ENCODE results near the gene CAMSAP1.

Gene CAMSAP1

GRCh38 chr9:135801070-135801469, 106.3 kb downstream of the CAMSAP1 start:
- no peak overlapping the region for H2AFZ ChIP-seq (ENCODE audit: low read length)
- no peak overlapping the region for H3K14ac ChIP-seq (ENCODE audit: low read length)
- no peak overlapping the region for H4K8ac ChIP-seq (ENCODE audit: low read depth, low read length)
- no peak overlapping the region for H3K9ac ChIP-seq (ENCODE audit: low read depth, low read length, poor library complexity)
- peaks cover 0 to 2% of the 10 kb centered on the region in 2 donors for H3K9me3 ChIP-seq (replicated peaks in 1 of 2; ENCODE audit: control insufficient read depth in 2 of 2, insufficient read depth in 1 of 2, low read depth in 1 of 2, low read length in 2 of 2)
- H3K27me3 ChIP-seq (ENCODE audit: control insufficient read depth in 3 of 3, insufficient read depth in 3 of 3, low read depth in 1 of 3, low read length in 3 of 3), result no peaks in the 10 kb centered on the region
- no peak overlapping the region for H3K23ac ChIP-seq (ENCODE audit: low read depth, low read length, poor library complexity)
- H3K4me1 ChIP-seq (ENCODE audit: control insufficient read depth in 2 of 2, insufficient read depth in 1 of 2, low read depth in 1 of 2, low read length in 2 of 2), result peaks cover 1 to 8% of the 10 kb centered on the region in 2 donors
- H3K4me2 ChIP-seq (ENCODE audit: insufficient read depth, low read length, poor library complexity, severe bottlenecking), result no peak overlapping the region
- peaks cover 7% of the 10 kb centered on the region for H3K79me1 ChIP-seq (ENCODE audit: low read depth, low read length)
- no peak overlapping the region for H2BK12ac ChIP-seq (ENCODE audit: low read length)
- H3K27ac ChIP-seq (replicated peaks; ENCODE audit: low read length), result no peak overlapping the region
- whole genome bisulfite sequencing, 2 donors (ENCODE audit: extremely low coverage in 2 of 2, insufficient read length in 2 of 2, insufficient replicate concordance in 1 of 2), result no CpG with 5 or more reads among the region's 6 CpGs
- no peak overlapping the region for H2BK120ac ChIP-seq (ENCODE audit: low read depth, low read length)
- H3K36me3 ChIP-seq (replicated peaks in 1 of 2; ENCODE audit: control insufficient read depth in 2 of 2, insufficient read depth in 2 of 2, low read length in 2 of 2), result no peaks in the 10 kb centered on the region
- no peak overlapping the region for H2BK15ac ChIP-seq (ENCODE audit: low read length)
- H3K4me3 ChIP-seq (ENCODE audit: low read length in 2 of 2), result no peak overlapping the region
- DNase-seq (ENCODE audit: low spot score), result no peak
- no peak overlapping the region for H3K4ac ChIP-seq (ENCODE audit: low read length)
- H4K91ac ChIP-seq (ENCODE audit: low read depth, low read length, poor library complexity), result no peak overlapping the region
- no peak overlapping the region for H2BK5ac ChIP-seq (ENCODE audit: low read length)
- no peak overlapping the region for H2AK5ac ChIP-seq (ENCODE audit: low read depth, low read length)
- H3K18ac ChIP-seq (ENCODE audit: low read length), result no peak overlapping the region

DNA sequence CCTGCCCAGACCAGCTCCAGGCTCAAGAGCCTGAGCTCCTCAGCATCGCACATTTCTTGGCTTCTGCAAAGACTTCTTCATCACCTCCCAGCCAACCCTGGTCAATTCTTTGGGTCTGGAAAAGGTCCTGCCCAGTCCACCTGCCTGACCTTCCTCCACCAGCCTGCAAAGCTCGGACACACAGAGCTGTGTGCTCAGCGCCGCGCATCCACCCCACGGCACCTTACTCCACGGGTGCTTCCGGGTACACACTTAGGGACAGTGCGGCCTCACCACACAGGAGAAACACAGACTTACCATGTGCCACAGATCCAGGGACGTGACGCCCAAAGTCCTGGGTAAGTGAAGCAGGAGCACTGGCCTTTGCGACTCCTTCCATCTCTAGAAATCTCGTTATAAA, 108.1 kb downstream of the CAMSAP1 start:
- Histone ChIP-seq H2AK5ac (ENCODE audit: low read depth, low read length) (no peak overlapping the region), H4K91ac (ENCODE audit: low read depth, low read length, poor library complexity) (no peak overlapping the region), H3K27me3 (ENCODE audit: control insufficient read depth in 3 of 3, insufficient read depth in 3 of 3, low read depth in 1 of 3, low read length in 3 of 3) (peaks cover 0 to 4% (median 0%) of the 10 kb centered on the region in 3 experiments), H3K18ac (ENCODE audit: low read length) (no peak overlapping the region), H4K8ac (ENCODE audit: low read depth, low read length) (no peak overlapping the region), H3K9me3 (replicated peaks in 1 of 2; ENCODE audit: control insufficient read depth in 2 of 2, insufficient read depth in 1 of 2, low read depth in 1 of 2, low read length in 2 of 2) (peaks cover 0 to 2% of the 10 kb centered on the region in 2 donors), H2BK120ac (ENCODE audit: low read depth, low read length) (no peak overlapping the region), H2BK5ac (ENCODE audit: low read length) (peak overlapping the region; percentile 72), H3K4me1 (ENCODE audit: control insufficient read depth in 2 of 2, insufficient read depth in 1 of 2, low read depth in 1 of 2, low read length in 2 of 2) (peaks cover 1 to 8% of the 10 kb centered on the region in 2 donors), H3K79me1 (ENCODE audit: low read depth, low read length) (peaks cover 4% of the 10 kb centered on the region), H2BK15ac (ENCODE audit: low read length) (no peak overlapping the region), H2AFZ (ENCODE audit: low read length) (no peak overlapping the region), H3K36me3 (replicated peaks in 1 of 2; ENCODE audit: control insufficient read depth in 2 of 2, insufficient read depth in 2 of 2, low read length in 2 of 2) (no peaks in the 10 kb centered on the region), H2BK12ac (ENCODE audit: low read length) (no peak overlapping the region), H3K4ac (ENCODE audit: low read length) (no peak overlapping the region), H3K27ac (replicated peaks; ENCODE audit: low read length) (no peak overlapping the region), H3K4me3 (ENCODE audit: low read length in 2 of 2) (no peak overlapping the region), H3K9ac (ENCODE audit: low read depth, low read length, poor library complexity) (no peak overlapping the region), H3K14ac (ENCODE audit: low read length) (no peak overlapping the region), H3K23ac (ENCODE audit: low read depth, low read length, poor library complexity) (peak overlapping the region; percentile 5), H3K4me2 (ENCODE audit: insufficient read depth, low read length, poor library complexity, severe bottlenecking) (no peak overlapping the region)
- no peak for DNase-seq (ENCODE audit: low spot score)
- no CpG with 5 or more reads among the region's 13 CpGs for WGBS, 2 donors (ENCODE audit: extremely low coverage in 2 of 2, insufficient read length in 2 of 2, insufficient replicate concordance in 1 of 2)

DNA sequence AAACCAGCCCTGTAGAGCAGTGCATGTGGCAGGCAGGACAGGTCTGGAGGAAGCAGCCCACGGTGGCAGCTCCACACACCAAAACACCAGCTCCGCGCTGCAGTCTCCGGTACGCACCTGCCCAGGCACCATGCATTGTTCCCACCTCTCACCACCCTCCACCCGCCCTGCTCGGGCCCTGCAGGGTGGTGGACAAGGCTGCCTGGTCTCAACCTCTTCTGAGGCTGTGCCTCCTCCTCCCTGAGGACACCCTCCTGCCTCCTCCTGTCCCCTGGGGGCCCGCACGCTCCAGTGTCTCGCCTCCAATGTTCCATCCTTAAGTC, 109.1 kb downstream of the CAMSAP1 start:
- Histone ChIP-seq H3K4me1 (ENCODE audit: control insufficient read depth in 2 of 2, insufficient read depth in 1 of 2, low read depth in 1 of 2, low read length in 2 of 2) (peaks cover 0 to 6% of the 10 kb centered on the region in 2 donors), H2BK5ac (ENCODE audit: low read length) (peak overlapping the region; percentile 72), H2BK15ac (ENCODE audit: low read length) (peak overlapping the region; percentile 1), H3K18ac (ENCODE audit: low read length) (peak overlapping the region; percentile 72), H3K4me3 (ENCODE audit: low read length in 2 of 2) (no peak overlapping the region), H4K91ac (ENCODE audit: low read depth, low read length, poor library complexity) (no peak overlapping the region), H3K27ac (replicated peaks; ENCODE audit: low read length) (no peak overlapping the region), H2AK5ac (ENCODE audit: low read depth, low read length) (peak overlapping the region; percentile 66), H2BK120ac (ENCODE audit: low read depth, low read length) (no peak overlapping the region), H3K23ac (ENCODE audit: low read depth, low read length, poor library complexity) (peak overlapping the region; percentile 5), H2BK12ac (ENCODE audit: low read length) (no peak overlapping the region), H4K8ac (ENCODE audit: low read depth, low read length) (peak overlapping the region; percentile 56), H3K14ac (ENCODE audit: low read length) (peak overlapping the region; percentile 47), H3K9ac (ENCODE audit: low read depth, low read length, poor library complexity) (peak overlapping the region; percentile 80), H3K27me3 (ENCODE audit: control insufficient read depth in 3 of 3, insufficient read depth in 3 of 3, low read depth in 1 of 3, low read length in 3 of 3) (peaks cover 0 to 10% (median 0%) of the 10 kb centered on the region in 3 experiments), H3K79me1 (ENCODE audit: low read depth, low read length) (peaks cover 2% of the 10 kb centered on the region), H3K36me3 (replicated peaks in 1 of 2; ENCODE audit: control insufficient read depth in 2 of 2, insufficient read depth in 2 of 2, low read length in 2 of 2) (no peaks in the 10 kb centered on the region), H3K9me3 (replicated peaks in 1 of 2; ENCODE audit: control insufficient read depth in 2 of 2, insufficient read depth in 1 of 2, low read depth in 1 of 2, low read length in 2 of 2) (peaks cover 0 to 2% of the 10 kb centered on the region in 2 donors), H3K4ac (ENCODE audit: low read length) (no peak overlapping the region), H2AFZ (ENCODE audit: low read length) (peak overlapping the region; percentile 59), H3K4me2 (ENCODE audit: insufficient read depth, low read length, poor library complexity, severe bottlenecking) (no peak overlapping the region)
- no CpG with 5 or more reads among the region's 10 CpGs for WGBS, 2 donors (ENCODE audit: extremely low coverage in 2 of 2, insufficient read length in 2 of 2, insufficient replicate concordance in 1 of 2)
- no peak for DNase-seq (ENCODE audit: low spot score)

DNA sequence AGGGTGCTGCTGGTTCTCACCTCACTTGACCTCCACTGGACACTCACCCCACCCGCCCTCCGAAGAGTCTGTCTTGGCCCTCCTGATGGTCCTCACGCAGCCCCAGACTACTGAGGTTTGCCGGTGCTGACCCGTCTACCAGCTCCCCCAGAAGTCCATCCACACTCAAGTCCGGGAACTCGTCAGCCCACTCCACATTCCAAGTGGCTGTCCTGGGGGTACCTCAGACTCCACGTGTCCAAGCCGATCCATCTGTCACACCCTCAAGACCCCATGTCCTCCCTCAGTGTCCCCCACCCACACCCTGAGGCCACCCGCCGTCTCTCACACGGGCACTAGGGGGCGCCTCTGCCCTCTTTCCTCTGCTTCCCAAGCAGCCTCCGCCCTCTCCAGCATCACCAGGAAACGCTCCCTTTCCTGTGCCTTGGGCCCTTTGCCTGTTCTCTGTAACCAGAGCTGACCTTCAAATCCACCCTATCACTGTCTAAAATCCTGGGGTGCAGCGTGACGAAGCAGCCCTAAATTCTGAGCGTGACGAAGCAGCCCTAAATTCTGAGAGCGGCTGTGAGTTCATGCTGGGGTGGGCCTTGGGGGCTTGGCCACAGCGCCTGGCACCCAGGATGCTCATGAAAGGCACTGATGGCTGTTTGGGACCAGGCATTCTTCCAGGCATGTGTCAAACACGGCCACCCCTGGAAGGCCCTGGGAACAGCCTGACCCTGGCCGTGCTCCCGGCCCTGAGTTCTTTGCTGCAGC, 109.7 kb downstream of the CAMSAP1 start:
- Histone ChIP-seq H2BK12ac (ENCODE audit: low read length) (peak overlapping the region; percentile 41), H3K27me3 (ENCODE audit: control insufficient read depth in 3 of 3, insufficient read depth in 3 of 3, low read depth in 1 of 3, low read length in 3 of 3) (peaks cover 0 to 14% (median 0%) of the 10 kb centered on the region in 3 experiments), H3K9me3 (replicated peaks in 1 of 2; ENCODE audit: control insufficient read depth in 2 of 2, insufficient read depth in 1 of 2, low read depth in 1 of 2, low read length in 2 of 2) (peaks cover 0 to 2% of the 10 kb centered on the region in 2 donors), H2AFZ (ENCODE audit: low read length) (peak overlapping the region; percentile 59), H4K8ac (ENCODE audit: low read depth, low read length) (peak overlapping the region; percentile 56), H2AK5ac (ENCODE audit: low read depth, low read length) (peak overlapping the region; percentile 84), H2BK120ac (ENCODE audit: low read depth, low read length) (no peak overlapping the region), H3K23ac (ENCODE audit: low read depth, low read length, poor library complexity) (peak overlapping the region; percentile 60), H3K27ac (replicated peaks; ENCODE audit: low read length) (no peak overlapping the region), H3K9ac (ENCODE audit: low read depth, low read length, poor library complexity) (peak overlapping the region; percentile 80), H3K79me1 (ENCODE audit: low read depth, low read length) (peaks cover 2% of the 10 kb centered on the region), H3K4me3 (ENCODE audit: low read length in 2 of 2) (no peak overlapping the region), H2BK5ac (ENCODE audit: low read length) (peak overlapping the region; percentile 72), H3K14ac (ENCODE audit: low read length) (no peak overlapping the region), H3K18ac (ENCODE audit: low read length) (peak overlapping the region; percentile 59), H3K4ac (ENCODE audit: low read length) (no peak overlapping the region), H2BK15ac (ENCODE audit: low read length) (peak overlapping the region; percentile 49), H3K4me1 (ENCODE audit: control insufficient read depth in 2 of 2, insufficient read depth in 1 of 2, low read depth in 1 of 2, low read length in 2 of 2) (peaks cover 0 to under 1% of the 10 kb centered on the region in 2 donors), H3K4me2 (ENCODE audit: insufficient read depth, low read length, poor library complexity, severe bottlenecking) (no peak overlapping the region), H4K91ac (ENCODE audit: low read depth, low read length, poor library complexity) (peak overlapping the region; percentile 43), H3K36me3 (replicated peaks in 1 of 2; ENCODE audit: control insufficient read depth in 2 of 2, insufficient read depth in 2 of 2, low read length in 2 of 2) (no peaks in the 10 kb centered on the region)
- WGBS, 2 donors (ENCODE audit: extremely low coverage in 2 of 2, insufficient read length in 2 of 2, insufficient replicate concordance in 1 of 2), result no CpG with 5 or more reads among the region's 24 CpGs
- DNase-seq (ENCODE audit: low spot score), result peak; percentile 51
